Neural cell (in vitro differentiated cells): ENCODE data around the gene AGPAT3. TPM values are rescaled to one million over a fixed set of nuclear protein-coding genes. Genes with fewer than 3 reads are reported as not detected.

ENCODE experiments used
- H2AFZ ChIP-seq: fragments of 200-600, 300-800 bp; sonication (generic), shearing (Covaris generic); 2 replicates; pipeline ENCODE4 v1.6.0; 2014; ENCODE audit warnings: low read depth, mild to moderate bottlenecking, antibody characterized with exemption, low read length, moderate library complexity
- H3F3A ChIP-seq: fragments of 200-600 bp; shearing (Covaris generic); 2 replicates; pipeline ENCODE4 v1.6.1; 2016; ENCODE audit warnings: mild to moderate bottlenecking, moderate library complexity, mixed read lengths, antibody characterized with exemption, low read length; ENCODE audit not compliant: insufficient read depth, poor library complexity, severe bottlenecking
- H3K27ac ChIP-seq: fragments of 200-600, 300-800 bp; sonication (generic), shearing (Covaris generic); 2 replicates; pipeline ENCODE4 v1.5.1; 2014; ENCODE audit warnings: mild to moderate bottlenecking, low read length, moderate library complexity
- H3K27me3 ChIP-seq: fragments of 300-800, 200-600 bp; sonication (generic), shearing (Covaris generic); 2 replicates; pipeline ENCODE4 v1.6.0; 2014; ENCODE audit warnings: mild to moderate bottlenecking, low read depth, low read length, moderate library complexity; ENCODE audit not compliant: insufficient read depth
- H3K36me3 ChIP-seq: fragments of 300-800, 200-600 bp; sonication (generic), shearing (Covaris generic); 2 replicates; pipeline ENCODE4 v1.5.1; 2014; ENCODE audit warnings: mild to moderate bottlenecking, antibody characterized with exemption, low read length, moderate library complexity; ENCODE audit not compliant: insufficient read depth
- H3K4me2 ChIP-seq: fragments of 300-800, 200-600 bp; sonication (generic), shearing (Covaris generic); 2 replicates; pipeline ENCODE4 v1.6.0; 2014; ENCODE audit warnings: mild to moderate bottlenecking, low read length
- H3K4me3 ChIP-seq: fragments of 300-800, 200-600 bp; sonication (generic), shearing (Covaris generic); 2 replicates; pipeline ENCODE4 v1.5.1; 2014; ENCODE audit warnings: mild to moderate bottlenecking, low read length, moderate library complexity
- H3K79me2 ChIP-seq: fragments of 200-600 bp; shearing (Covaris generic); replicated peaks from 2 replicates; pipeline ENCODE4 v1.6.0; 2014; ENCODE audit warnings: mild to moderate bottlenecking, low read length, moderate library complexity; ENCODE audit not compliant: insufficient read depth
- H3K9ac ChIP-seq: fragments of 300-800, 200-600 bp; sonication (generic), shearing (Covaris generic); 2 replicates; pipeline ENCODE4 v1.6.1; 2016; ENCODE audit warnings: mild to moderate bottlenecking, low read length, mixed read lengths
- H3K9me2 ChIP-seq: fragments of 200-600 bp; shearing (Covaris generic); 2 replicates; pipeline ENCODE4 v1.6.1; 2016; ENCODE audit warnings: mild to moderate bottlenecking, low read length, mixed read lengths; ENCODE audit not compliant: insufficient read depth
- H3K9me3 ChIP-seq: fragments of 200-600, 300-800 bp; sonication (generic), shearing (Covaris generic); 2 replicates; pipeline ENCODE4 v1.6.1; 2016; ENCODE audit warnings: mild to moderate bottlenecking, mixed run types, low read length, moderate library complexity, mixed read lengths
- H4K20me1 ChIP-seq: fragments of 200-600 bp; shearing (Covaris generic); 2 replicates; pipeline ENCODE4 v1.6.1; 2016; ENCODE audit warnings: mild to moderate bottlenecking, mixed run types; ENCODE audit not compliant: insufficient read depth
- CTCF ChIP-seq: fragments of 450-650 bp; IDR thresholded peaks from 2 replicates; pipeline ENCODE4 v1.5.1; 2014; ENCODE audit warnings: antibody characterized with exemption, mild to moderate bottlenecking, moderate library complexity; ENCODE audit not compliant: poor library complexity, severe bottlenecking
- EP300 ChIP-seq: fragments of 450-650 bp; conservative IDR thresholded peaks from 2 replicates; pipeline ENCODE4 v1.6.1; 2014; ENCODE audit warnings: antibody characterized with exemption, mild to moderate bottlenecking, moderate library complexity; ENCODE audit not compliant: poor library complexity, severe bottlenecking
- EZH2 ChIP-seq: fragments of 200-600, 300-800 bp; shearing (Covaris generic), sonication (generic); IDR thresholded peaks from 2 replicates; pipeline ENCODE4 v1.6.1; 2014; ENCODE audit warnings: antibody characterized with exemption, low read length, borderline replicate concordance, mild to moderate bottlenecking; ENCODE audit not compliant: insufficient read depth, poor library complexity, severe bottlenecking
- MXI1 ChIP-seq: fragments of 450-650 bp; conservative IDR thresholded peaks from 2 replicates; pipeline ENCODE4 v1.6.1; 2014; ENCODE audit warnings: antibody characterized with exemption, mild to moderate bottlenecking; ENCODE audit not compliant: poor library complexity, severe bottlenecking
- POLR2AphosphoS5 ChIP-seq: IDR thresholded peaks from 2 replicates; pipeline ENCODE4 v1.6.1; 2012
- RAD21 ChIP-seq: fragments of 450-650 bp; conservative IDR thresholded peaks from 2 replicates; pipeline ENCODE4 v1.6.1; 2014; ENCODE audit warnings: antibody characterized with exemption, mild to moderate bottlenecking, moderate library complexity
- REST ChIP-seq: IDR thresholded peaks from 2 replicates; pipeline ENCODE4 v1.6.1; 2012; ENCODE audit warnings: borderline replicate concordance
- SMC3 ChIP-seq: fragments of 450-650 bp; conservative IDR thresholded peaks from 2 replicates; pipeline ENCODE4 v1.6.1; 2014; ENCODE audit warnings: antibody characterized with exemption, mild to moderate bottlenecking, moderate library complexity; ENCODE audit not compliant: poor library complexity
- TAF1 ChIP-seq: IDR thresholded peaks from 2 replicates; pipeline ENCODE4 v1.6.1; 2012; ENCODE audit warnings: low read depth
- polyA plus RNA-seq: library from polyadenylated mRNA; depleted of rRNA; stranded (reverse); fragments of >200 nt; gene quantifications from 2 replicates; pipeline ENCODE4 v1.2.3, GENCODE V29; 2014

The AGPAT3 gene
- polyA plus RNA-seq, 1 donor from 2014 or later, result 8.4 TPM

GRCh38 chr21:43985690-43986251 lies 120.7 kb downstream of the AGPAT3 start:
- Histone ChIP-seq H4K20me1 (no peaks in the 10 kb centered on the region), H3K9ac (no peak overlapping the region), H3K36me3 (no peaks in the 10 kb centered on the region), H3K27ac (no peak overlapping the region), H2AFZ (no peak overlapping the region), H3K4me3 (no peak overlapping the region), H3K79me2 (no peaks in the 10 kb centered on the region), H3K9me3 (no peaks in the 10 kb centered on the region), H3F3A (no peaks in the 10 kb centered on the region), H3K27me3 (no peaks in the 10 kb centered on the region), H3K4me2 (no peak overlapping the region), H3K9me2 (no peaks in the 10 kb centered on the region)
- TF ChIP-seq RAD21, result no peak
- TF ChIP-seq CTCF, result no peak
- TF ChIP-seq SMC3, result no peak
- no peak for TF ChIP-seq REST
- no peak for TF ChIP-seq EZH2
- no peak for TF ChIP-seq TAF1
- no peak for TF ChIP-seq MXI1
- no peak for TF ChIP-seq EP300
- no peak for TF ChIP-seq POLR2AphosphoS5

GRCh38 chr21:43986544-43987451 lies 121.8 kb downstream of the AGPAT3 start:
- Histone ChIP-seq H3K4me3 (no peak overlapping the region), H3K27ac (no peak overlapping the region), H3K79me2 (no peaks in the 10 kb centered on the region)

More at GRCh38 chr21:43986544-43987451, 121.8 kb downstream of the AGPAT3 start:
- H3K9me3 ChIP-seq, result no peaks in the 10 kb centered on the region
- H4K20me1 ChIP-seq, result no peaks in the 10 kb centered on the region
- H3K36me3 ChIP-seq, result no peaks in the 10 kb centered on the region
- no peak overlapping the region for H3K9ac ChIP-seq
- H2AFZ ChIP-seq, result no peak overlapping the region
- TF ChIP-seq RAD21 (no peak), TAF1 (no peak), MXI1 (no peak), EP300 (no peak), REST (no peak), CTCF (no peak), POLR2AphosphoS5 (no peak), EZH2 (no peak), SMC3 (no peak)
- no peaks in the 10 kb centered on the region for H3F3A ChIP-seq
- H3K4me2 ChIP-seq, result no peak overlapping the region
- H3K9me2 ChIP-seq, result no peaks in the 10 kb centered on the region
- H3K27me3 ChIP-seq, result no peaks in the 10 kb centered on the region
